A549 (cell line): ENCODE results near the gene ATP8A2. TPM values are rescaled to one million over a fixed set of nuclear protein-coding genes. Genes with fewer than 3 reads are reported as not detected.
A peak's percentile ranks its signal among the peaks of the same experiment; 100 is the strongest.

Source experiments
- ATAC-seq, 2 experiments: fragments of 200-7000 bp in 1 of 2; fragments of >200 bp in 1 of 2; cut with Nextera tagmentation in 1 of 2; cut with Tn5 transposase in 1 of 2; 3 replicates each; pipeline versions ENCODE4 v1.8.0 to v1.9.1; 2018 to 2020; ENCODE audit warnings: mild to moderate bottlenecking in 1 of 2, moderate library complexity in 1 of 2
- CTCF ChIA-PET: fragments of 300-600 bp; sonication (Branson Sonifier 250); formaldehyde crosslinking; extraction: SDS; loops from one replicate; lab custom pipeline; 2021; ENCODE audit warnings: antibody characterized with exemption, inconsistent platforms; lab: Yijun Ruan, JAX
- POLR2A ChIA-PET: fragments of 350-600 bp; formaldehyde crosslinking; extraction: SDS; loops from one replicate; lab custom pipeline; 2021; ENCODE audit warnings: antibody characterized with exemption, inconsistent platforms; lab: Yijun Ruan, JAX
- DNase-seq, 2 experiments: peaks; one replicate each; pipeline versions ENCODE4 v3.0.0 to v3.0.0-alpha.2; 2011 to 2016; ENCODE audit warnings: low read depth in 1 of 2, low spot score in 1 of 2
- FAIRE-seq: peaks from 2 replicates; lab custom pipeline; 2011; peaks lifted over from hg19 to GRCh38; lab: Jason Lieb, UNC
- H3K27ac ChIP-seq, 2 experiments: fragments of >200 bp; sonication (Bioruptor Twin); formaldehyde crosslinking; 3 replicates each; pipeline ENCODE4 v1.5.1; 2016 to 2017
- H3K4me1 ChIP-seq: fragments of >200 bp; sonication (Bioruptor Twin); formaldehyde crosslinking; 3 replicates; pipeline ENCODE4 v1.6.1; 2016
- H3K4me2 ChIP-seq: fragments of >200 bp; sonication (Bioruptor Twin); formaldehyde crosslinking; 3 replicates; pipeline ENCODE4 v1.6.1; 2016
- H3K4me3 ChIP-seq: fragments of >200 bp; sonication (Bioruptor Twin); formaldehyde crosslinking; 3 replicates; pipeline ENCODE4 v1.5.1; 2016
- H3K9me3 ChIP-seq: fragments of >200 bp; sonication (Bioruptor Twin); formaldehyde crosslinking; 3 replicates; pipeline ENCODE4 v1.6.1; 2016
- BCL3 ChIP-seq: fragments of >200 bp; sonication (Bioruptor Twin); formaldehyde crosslinking; IDR thresholded peaks from 3 replicates; pipeline ENCODE4 v1.6.1; 2016
- EHF ChIP-seq: fragments of 250-450 bp; sonication (Bioruptor Pico); IDR thresholded peaks from 2 replicates; pipeline ENCODE4 v1.5.0; 2020; ENCODE audit warnings: mild to moderate bottlenecking
- EHMT2 ChIP-seq: fragments of 200-600 bp; sonication (generic); IDR thresholded peaks from 2 replicates; pipeline ENCODE4 v1.6.1; 2016; ENCODE audit warnings: antibody characterized with exemption, low read depth, mild to moderate bottlenecking, moderate library complexity
- ESRRA ChIP-seq: fragments of 150-350 bp; IDR thresholded peaks from 2 replicates; pipeline ENCODE4 v1.6.1; 2014; ENCODE audit warnings: mild to moderate bottlenecking, low read length, borderline replicate concordance
- FOSB ChIP-seq: fragments of 250-450 bp; sonication (Bioruptor Pico); IDR thresholded peaks from 2 replicates; pipeline ENCODE4 v1.5.0; 2020; ENCODE audit warnings: mild to moderate bottlenecking, moderate library complexity
- FOSL2 ChIP-seq, 2 experiments: fragments of 450-650 bp in 1 of 2; fragments of >200 bp in 1 of 2; sonication (Bioruptor Twin) in 1 of 2; formaldehyde crosslinking; IDR thresholded peaks; 2 replicates each; pipeline versions ENCODE4 v1.5.0 to v1.6.1; 2016 to 2020; ENCODE audit warnings: mild to moderate bottlenecking in 1 of 2, moderate library complexity in 1 of 2
- FOXS1 ChIP-seq: fragments of 250-450 bp; sonication (Bioruptor Pico); IDR thresholded peaks from 2 replicates; pipeline ENCODE4 v1.5.0; 2020; ENCODE audit warnings: mild to moderate bottlenecking, moderate library complexity
- GATA3 ChIP-seq: IDR thresholded peaks from 2 replicates; pipeline ENCODE4 v1.6.1; 2012; ENCODE audit warnings: borderline replicate concordance
- HEYL ChIP-seq: fragments of 250-450 bp; sonication (Bioruptor Pico); IDR thresholded peaks from 2 replicates; pipeline ENCODE4 v1.8.0; 2021; ENCODE audit warnings: mild to moderate bottlenecking, moderate library complexity
- HOXB5 ChIP-seq: fragments of 250-450 bp; sonication (Bioruptor Pico); IDR thresholded peaks from 2 replicates; pipeline ENCODE4 v1.5.0; 2020; ENCODE audit warnings: mild to moderate bottlenecking, moderate library complexity
- JUNB ChIP-seq: fragments of >200 bp; sonication (Bioruptor Twin); formaldehyde crosslinking; IDR thresholded peaks from 2 replicates; pipeline ENCODE4 v1.6.1; 2016
- MAFK ChIP-seq: fragments of 450-650 bp; IDR thresholded peaks from 2 replicates; pipeline ENCODE4 v1.6.1; 2014; ENCODE audit not compliant: partially characterized antibody
- MAZ ChIP-seq: fragments of 150-350 bp; IDR thresholded peaks from 2 replicates; pipeline ENCODE4 v1.6.1; 2014; ENCODE audit warnings: antibody characterized with exemption, low read depth, low read length, borderline replicate concordance
- MYC ChIP-seq: IDR thresholded peaks from 2 replicates; pipeline ENCODE4 v1.6.1; 2012; ENCODE audit warnings: mild to moderate bottlenecking, inconsistent platforms, low read length, improper control_type of control experiment, borderline replicate concordance
- NR3C1 ChIP-seq: fragments of >200 bp; sonication (Bioruptor Twin); formaldehyde crosslinking; IDR thresholded peaks from 3 replicates; pipeline ENCODE4 v1.6.1; 2017
- RCOR1 ChIP-seq: fragments of 150-350 bp; IDR thresholded peaks from 2 replicates; pipeline ENCODE4 v1.6.1; 2014; ENCODE audit warnings: antibody characterized with exemption, low read length, low read depth
- RFX5 ChIP-seq: fragments of 450-650 bp; IDR thresholded peaks from 2 replicates; pipeline ENCODE4 v1.7.1; 2014; ENCODE audit warnings: antibody characterized with exemption, mild to moderate bottlenecking, moderate library complexity
- TFCP2L1 ChIP-seq: fragments of 250-450 bp; sonication (Bioruptor Pico); IDR thresholded peaks from 2 replicates; pipeline ENCODE4 v1.5.0; 2021; ENCODE audit warnings: mild to moderate bottlenecking
- ZFP36 ChIP-seq: fragments of 450-650 bp; IDR thresholded peaks from 2 replicates; pipeline ENCODE4 v1.6.1; 2014; ENCODE audit warnings: borderline replicate concordance; ENCODE audit not compliant: partially characterized antibody
- ZNF302 ChIP-seq: fragments of 250-450 bp; sonication (Bioruptor Pico); IDR thresholded peaks from 2 replicates; pipeline ENCODE4 v1.9.0; 2021; ENCODE audit warnings: inconsistent platforms, mild to moderate bottlenecking, moderate library complexity
- WGBS: methylation state at CpG from one replicate; pipeline ENCODE4 v1.1.6; 2017; ENCODE audit errors: missing lambda C conversion rate; 5-methylcytosine and 5-hydroxymethylcytosine counted together
- polyA plus RNA-seq, 4 experiments: library from polyadenylated mRNA; depleted of rRNA in 3 of 4; stranded (reverse); fragments of >200 nt; fragmentation: RNase III in 1 of 4; extraction: RNeasy Plus Mini Kit Qiagen cat#74134 plus additional on column Dnase treatment in 1 of 4; gene quantifications; 2 replicates in 3 of 4; 3 replicates in 1 of 4; pipeline ENCODE4 v1.2.3, GENCODE V29; 2011 to 2017
- TF ChIP-seq, protein P1 (sequence below): IDR thresholded peaks from 2 replicates; pipeline ENCODE4 v1.6.1; 2012
- TF ChIP-seq, protein P2 (sequence below): fragments of 150-350 bp; IDR thresholded peaks from 2 replicates; pipeline ENCODE4 v1.6.1; 2014; ENCODE audit warnings: low read depth, mild to moderate bottlenecking, low read length
- TF ChIP-seq, protein P3 (sequence below): fragments of 450-650 bp; IDR thresholded peaks from 2 replicates; pipeline ENCODE4 v1.6.1; 2014; ENCODE audit warnings: antibody characterized with exemption
- TF ChIP-seq, protein P4 (sequence below): fragments of >200 bp; sonication (Bioruptor Twin); formaldehyde crosslinking; IDR thresholded peaks from 3 replicates; pipeline ENCODE4 v1.5.1; 2016

Gene ATP8A2
- polyA plus RNA-seq, 2 of the 4 experiments (the other 2 are of a cell fraction), result 0.03 TPM; not detected in 1

- WGBS, result 26% methylated on average over 4 of the region's 4 CpGs
- Histone ChIP-seq H3K4me1 (no peaks in the 10 kb centered on the region), H3K4me3 (no peak overlapping the region), H3K9me3 (no peaks in the 10 kb centered on the region), H3K4me2 (no peak overlapping the region), H3K27ac (no peak overlapping the region)
- FAIRE-seq, result no peak
- ChIA-PET POLR2A (no interaction called here), CTCF (no interaction called here)
- no peak for ATAC-seq
- no peak for DNase-seq
- no peak for TF ChIP-seq MAZ
- TF ChIP-seq, protein P1, sequence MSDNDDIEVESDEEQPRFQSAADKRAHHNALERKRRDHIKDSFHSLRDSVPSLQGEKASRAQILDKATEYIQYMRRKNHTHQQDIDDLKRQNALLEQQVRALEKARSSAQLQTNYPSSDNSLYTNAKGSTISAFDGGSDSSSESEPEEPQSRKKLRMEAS, result no peak
- TF ChIP-seq NR3C1, result no peak
Measured at GRCh38 chr13:25440061-25440460, 68.3 kb downstream of the ATP8A2 start.

GRCh38 chr13:25446261-25446660, 74.5 kb downstream of the ATP8A2 start:
- ChIA-PET POLR2A (no interaction called here), CTCF (no interaction called here)
- no peaks in the 10 kb centered on the region for H3K9me3 ChIP-seq
- ATAC-seq (no peak), FAIRE-seq (no peak), DNase-seq (no peak)
- 78% methylated on average over 4 of the region's 4 CpGs for WGBS
- H3K4me1 ChIP-seq, result no peaks in the 10 kb centered on the region
- no peak overlapping the region for H3K4me2 ChIP-seq
- H3K4me3 ChIP-seq, result no peak overlapping the region
- H3K27ac ChIP-seq, result no peak overlapping the region
- TF ChIP-seq JUNB (no peak), RCOR1 (no peak), HOXB5 (CRISPR knock-in tag) (no peak), ESRRA (no peak), MAFK (peak; percentile 81), EHF (no peak), EHMT2 (no peak)
- TF ChIP-seq, protein P2, sequence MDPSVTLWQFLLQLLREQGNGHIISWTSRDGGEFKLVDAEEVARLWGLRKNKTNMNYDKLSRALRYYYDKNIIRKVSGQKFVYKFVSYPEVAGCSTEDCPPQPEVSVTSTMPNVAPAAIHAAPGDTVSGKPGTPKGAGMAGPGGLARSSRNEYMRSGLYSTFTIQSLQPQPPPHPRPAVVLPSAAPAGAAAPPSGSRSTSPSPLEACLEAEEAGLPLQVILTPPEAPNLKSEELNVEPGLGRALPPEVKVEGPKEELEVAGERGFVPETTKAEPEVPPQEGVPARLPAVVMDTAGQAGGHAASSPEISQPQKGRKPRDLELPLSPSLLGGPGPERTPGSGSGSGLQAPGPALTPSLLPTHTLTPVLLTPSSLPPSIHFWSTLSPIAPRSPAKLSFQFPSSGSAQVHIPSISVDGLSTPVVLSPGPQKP, result no peak
- TF ChIP-seq, protein P3, sequence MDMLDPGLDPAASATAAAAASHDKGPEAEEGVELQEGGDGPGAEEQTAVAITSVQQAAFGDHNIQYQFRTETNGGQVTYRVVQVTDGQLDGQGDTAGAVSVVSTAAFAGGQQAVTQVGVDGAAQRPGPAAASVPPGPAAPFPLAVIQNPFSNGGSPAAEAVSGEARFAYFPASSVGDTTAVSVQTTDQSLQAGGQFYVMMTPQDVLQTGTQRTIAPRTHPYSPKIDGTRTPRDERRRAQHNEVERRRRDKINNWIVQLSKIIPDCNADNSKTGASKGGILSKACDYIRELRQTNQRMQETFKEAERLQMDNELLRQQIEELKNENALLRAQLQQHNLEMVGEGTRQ, result no peak

DNA sequence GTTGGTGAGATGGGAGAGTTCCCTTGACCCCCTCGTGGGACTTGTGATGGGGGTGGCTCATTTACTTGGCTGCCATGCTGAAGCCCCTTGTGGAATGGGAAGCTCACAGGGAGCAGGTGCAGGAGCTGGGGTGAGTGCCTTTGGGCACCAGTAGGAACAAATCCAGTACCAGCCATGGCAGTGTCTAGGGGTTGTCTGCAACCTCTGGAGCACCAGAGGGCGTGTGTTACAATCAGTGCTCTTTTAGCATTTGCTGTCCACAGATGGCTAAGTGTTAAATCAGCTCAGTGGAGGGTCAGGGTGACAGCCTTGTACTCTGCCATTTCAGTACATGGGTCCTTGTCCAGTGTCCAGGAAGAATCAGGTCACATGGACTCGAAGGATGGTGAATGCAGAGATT, 75.6 kb downstream of the ATP8A2 start:
- TF ChIP-seq TFCP2L1 (CRISPR knock-in tag), result no peak
- no peak for TF ChIP-seq NR3C1
- TF ChIP-seq GATA3, result no peak
- TF ChIP-seq, protein P1, result no peak
- TF ChIP-seq FOSB, result no peak
- no peak for TF ChIP-seq FOXS1
- no peak for TF ChIP-seq HEYL (CRISPR knock-in tag)
- no peak for TF ChIP-seq MYC
- TF ChIP-seq, protein P4, sequence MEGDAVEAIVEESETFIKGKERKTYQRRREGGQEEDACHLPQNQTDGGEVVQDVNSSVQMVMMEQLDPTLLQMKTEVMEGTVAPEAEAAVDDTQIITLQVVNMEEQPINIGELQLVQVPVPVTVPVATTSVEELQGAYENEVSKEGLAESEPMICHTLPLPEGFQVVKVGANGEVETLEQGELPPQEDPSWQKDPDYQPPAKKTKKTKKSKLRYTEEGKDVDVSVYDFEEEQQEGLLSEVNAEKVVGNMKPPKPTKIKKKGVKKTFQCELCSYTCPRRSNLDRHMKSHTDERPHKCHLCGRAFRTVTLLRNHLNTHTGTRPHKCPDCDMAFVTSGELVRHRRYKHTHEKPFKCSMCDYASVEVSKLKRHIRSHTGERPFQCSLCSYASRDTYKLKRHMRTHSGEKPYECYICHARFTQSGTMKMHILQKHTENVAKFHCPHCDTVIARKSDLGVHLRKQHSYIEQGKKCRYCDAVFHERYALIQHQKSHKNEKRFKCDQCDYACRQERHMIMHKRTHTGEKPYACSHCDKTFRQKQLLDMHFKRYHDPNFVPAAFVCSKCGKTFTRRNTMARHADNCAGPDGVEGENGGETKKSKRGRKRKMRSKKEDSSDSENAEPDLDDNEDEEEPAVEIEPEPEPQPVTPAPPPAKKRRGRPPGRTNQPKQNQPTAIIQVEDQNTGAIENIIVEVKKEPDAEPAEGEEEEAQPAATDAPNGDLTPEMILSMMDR, result no peak
- TF ChIP-seq JUNB, result no peak
- no peak for TF ChIP-seq ZNF302 (CRISPR knock-in tag)
- no peak for TF ChIP-seq RFX5
- TF ChIP-seq BCL3, result no peak
- no peak for TF ChIP-seq FOSL2 (IDR thresholded peaks at IDR 0.05)
- TF ChIP-seq FOSL2 (CRISPR knock-in tag; IDR thresholded peaks at IDR 0.05), result no peak
- no peak for TF ChIP-seq ZFP36
- TF ChIP-seq, all 56 proteins: peak for 0
- Histone ChIP-seq H3K4me3 (no peak overlapping the region), H3K27ac (no peak overlapping the region), H3K4me2 (no peak overlapping the region), H3K4me1 (no peaks in the 10 kb centered on the region), H3K9me3 (no peaks in the 10 kb centered on the region)
- ATAC-seq (peak; percentile 28 to 43; a peak in 2 of 6 replicates), FAIRE-seq (no peak), DNase-seq (no peak)
- ChIA-PET CTCF (no interaction called here), POLR2A (no interaction called here)
- 0% methylated on average over 2 of the region's 3 CpGs for WGBS
